GM18907 (cell line): ENCODE results near the gene GLG1.
"Not testable (repeated sequence)": the region's sequence is repeated elsewhere in the genome, so short reads cannot be mapped to it uniquely, and the experiment has no call there.

Source experiments
- ATAC-seq: cut with Tn5 transposase; IDR thresholded peaks from one replicate; pipeline ENCODE4 v1.9.1; 2021; ENCODE audit warnings: mild to moderate bottlenecking, moderate library complexity; ENCODE audit not compliant: unreplicated experiment

GLG1 gene

DNA sequence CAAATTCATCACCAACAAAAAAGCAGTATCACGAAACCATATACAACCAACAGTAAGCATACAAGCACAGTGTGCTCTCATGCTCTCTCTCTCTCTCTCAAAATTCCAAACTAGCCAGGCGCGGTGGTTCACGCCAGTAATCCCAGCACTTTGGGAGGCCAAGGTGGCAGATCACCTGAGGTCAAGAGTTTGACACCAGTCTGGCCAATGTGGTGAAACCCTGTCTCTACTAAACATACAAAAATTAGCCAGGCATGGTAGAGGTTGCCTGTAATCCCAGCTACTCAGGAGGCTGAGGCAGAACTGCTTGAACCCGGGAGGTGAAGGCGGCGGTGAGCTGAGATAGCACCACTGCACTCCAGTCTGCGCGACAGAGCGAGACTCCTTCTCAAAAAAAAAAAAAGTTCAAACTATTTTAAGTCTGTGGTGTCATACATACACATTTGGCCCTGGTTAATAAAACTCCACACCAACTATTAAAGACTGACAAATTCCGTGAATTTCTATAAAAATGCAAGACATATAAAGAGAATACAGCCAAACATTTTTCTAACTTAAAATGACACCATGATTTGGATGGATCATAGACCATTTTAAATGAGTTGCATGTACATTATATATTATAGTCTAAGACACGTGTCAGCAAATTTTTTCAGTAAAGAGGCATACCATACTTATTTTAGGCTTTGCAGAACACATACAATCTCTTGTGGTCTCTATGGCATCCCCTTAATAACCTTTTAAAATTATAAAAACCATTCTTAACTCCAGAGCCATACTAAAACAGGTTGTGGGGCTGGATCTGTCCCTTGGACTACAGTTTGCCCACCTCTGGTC is 30.9 kb downstream of the GLG1 start:
- no peak for ATAC-seq

DNA sequence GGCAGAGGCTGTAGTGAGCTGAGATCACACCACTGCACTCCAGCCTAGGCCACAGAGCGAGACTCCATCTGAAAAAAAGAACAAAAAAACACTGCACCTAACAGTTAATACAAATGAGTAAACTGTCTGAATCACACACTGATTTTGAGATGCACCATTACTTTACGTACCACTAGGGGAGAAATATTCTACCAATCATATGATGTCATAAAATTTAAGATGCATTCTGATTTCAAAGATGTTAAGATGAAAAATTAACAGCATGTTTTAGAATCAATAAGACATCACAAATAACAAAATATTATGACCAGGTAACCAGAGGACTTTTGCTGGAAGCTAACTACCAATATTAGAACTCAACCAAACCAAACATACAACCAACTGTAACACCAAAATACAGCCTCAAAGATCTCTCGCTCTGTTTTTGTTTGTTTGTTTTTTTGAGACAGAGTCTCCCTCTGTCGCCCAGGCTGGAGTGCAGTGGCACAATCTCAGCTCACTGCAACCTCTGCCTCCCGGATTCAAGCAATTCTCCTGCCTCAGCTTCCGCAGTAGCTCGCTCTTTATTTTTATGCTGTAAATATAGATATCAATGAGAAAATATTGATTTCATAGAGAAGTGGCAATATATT is 31.6 kb downstream of the GLG1 start:
- no peak for ATAC-seq

DNA sequence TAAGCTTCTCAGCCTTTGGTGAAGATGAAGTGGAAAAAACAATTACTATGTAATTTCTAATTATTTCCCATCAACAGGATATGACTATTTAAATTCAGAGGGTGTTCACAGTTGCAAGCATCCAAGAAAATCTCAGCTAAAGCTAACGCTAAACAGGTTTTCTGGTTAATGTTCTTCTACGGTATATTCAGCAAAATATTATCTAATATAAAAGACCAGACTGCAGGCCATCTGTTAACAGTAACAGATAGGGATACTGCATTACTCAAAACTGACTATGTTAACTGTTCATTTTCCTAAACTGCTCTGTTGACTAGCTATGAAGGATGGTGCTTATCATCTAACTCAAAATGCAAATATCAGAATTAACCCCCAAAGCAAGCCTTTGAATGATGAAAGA is 32.8 kb downstream of the GLG1 start:
- ATAC-seq = no peak

DNA sequence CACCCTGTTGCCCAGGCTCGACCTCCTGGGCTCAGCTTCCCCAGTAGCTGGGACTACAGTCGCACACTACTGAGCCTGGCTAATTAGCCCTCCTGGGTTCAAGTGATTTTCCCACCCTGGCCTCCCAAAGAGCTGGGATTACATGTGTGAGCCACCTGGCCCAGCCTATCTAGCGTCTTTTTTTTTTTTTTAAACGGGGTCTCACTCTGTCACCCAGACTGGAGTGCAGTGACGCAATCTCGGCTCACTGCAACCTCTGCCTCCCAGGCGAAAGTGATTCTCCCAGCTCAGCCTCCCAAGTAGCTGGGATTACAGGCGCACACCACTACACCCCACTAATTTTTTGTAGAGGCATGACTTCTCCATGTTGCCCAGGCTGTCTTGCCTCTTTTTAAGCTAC is 33.3 kb downstream of the GLG1 start:
- no peak for ATAC-seq

DNA sequence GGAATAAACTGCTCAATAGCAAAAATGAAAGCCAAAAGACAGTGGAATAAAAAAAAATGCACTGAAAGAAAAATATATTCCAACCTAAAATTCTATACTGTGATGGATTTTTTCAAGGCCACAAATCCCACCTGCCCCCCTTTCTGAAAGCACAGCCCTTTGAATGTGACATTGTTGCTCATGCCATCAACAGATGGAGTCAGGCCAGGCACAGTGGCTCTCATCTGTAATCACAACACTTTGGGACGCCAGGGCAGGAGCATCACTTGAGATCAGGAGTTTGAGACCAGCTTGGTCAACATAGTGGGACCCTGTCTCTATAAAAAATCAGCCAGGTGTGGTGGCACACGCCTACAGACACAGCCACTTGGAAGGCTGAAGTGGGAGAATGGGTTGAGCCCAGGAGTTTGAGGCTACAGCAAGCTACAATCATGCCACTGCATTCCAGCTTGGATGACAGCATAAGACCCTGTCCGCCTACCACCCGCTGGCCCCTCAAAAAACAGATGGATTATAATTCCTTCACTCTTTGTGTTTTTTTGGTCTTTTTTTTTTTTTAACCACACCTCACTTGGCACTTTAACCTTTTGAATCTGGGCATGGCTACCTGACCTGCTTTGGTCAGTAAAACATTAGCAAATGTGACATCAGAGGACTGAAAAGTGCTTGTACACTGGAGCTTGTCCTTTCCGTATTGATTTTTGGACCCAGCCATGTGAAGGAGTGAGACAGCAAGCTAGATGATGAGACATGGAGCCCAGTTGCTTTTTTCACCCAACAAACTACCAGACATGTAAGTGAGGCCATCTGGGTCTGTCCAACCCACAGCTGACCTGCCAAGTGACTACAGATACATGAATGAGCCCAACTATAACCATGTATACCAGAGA is 36.3 kb downstream of the GLG1 start:
- ATAC-seq = no peak

DNA sequence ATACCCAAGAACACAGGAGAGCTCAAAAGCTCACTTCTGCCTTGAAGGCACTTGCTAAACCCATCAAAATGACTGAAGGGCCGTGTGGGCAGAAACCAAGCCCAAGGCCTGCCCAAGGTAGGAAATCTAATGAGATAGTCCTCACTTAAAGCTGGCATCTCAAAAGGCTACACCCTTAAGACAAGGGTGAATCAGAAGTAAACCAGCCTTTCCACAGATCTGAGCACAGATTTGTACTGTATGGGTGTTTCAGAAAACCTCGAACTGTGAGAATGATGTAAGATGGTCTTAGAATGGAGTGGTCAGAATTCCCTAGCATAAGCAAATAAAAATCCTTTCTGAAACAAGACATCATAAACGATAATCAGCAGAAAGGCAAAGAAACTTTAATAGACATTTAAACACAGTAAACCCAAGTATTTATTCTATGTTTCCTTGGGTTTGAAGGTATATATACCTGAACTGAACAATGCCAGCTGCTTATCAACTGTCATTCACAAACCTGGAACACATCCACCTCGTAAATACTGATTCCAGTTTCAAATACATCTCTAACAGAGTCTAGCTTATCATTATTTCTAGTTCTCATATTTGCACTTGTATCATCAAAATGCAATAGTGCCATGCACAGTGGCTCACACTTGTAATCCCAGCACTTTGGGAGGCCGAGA is 37.8 kb downstream of the GLG1 start:
- ATAC-seq = no peak

DNA sequence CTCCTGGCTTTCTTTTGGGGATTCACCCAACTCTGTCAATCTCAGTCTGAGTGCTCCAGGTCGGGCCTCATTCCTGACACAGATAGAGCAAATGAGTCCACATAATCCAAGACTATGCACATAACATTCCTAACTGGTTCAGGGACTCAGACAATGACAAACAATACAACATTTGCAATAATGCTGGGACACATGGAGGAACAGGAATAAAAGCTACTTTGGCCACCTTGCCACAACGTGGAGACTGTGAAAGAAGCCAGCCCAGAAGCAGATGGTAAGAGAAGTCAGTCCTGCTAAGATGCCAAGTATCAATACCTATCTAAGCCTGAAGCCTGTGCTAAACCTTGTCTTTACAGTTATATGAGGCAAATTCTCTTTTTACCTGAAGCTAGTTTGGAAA is 39.0 kb downstream of the GLG1 start:
- ATAC-seq = no peak

DNA sequence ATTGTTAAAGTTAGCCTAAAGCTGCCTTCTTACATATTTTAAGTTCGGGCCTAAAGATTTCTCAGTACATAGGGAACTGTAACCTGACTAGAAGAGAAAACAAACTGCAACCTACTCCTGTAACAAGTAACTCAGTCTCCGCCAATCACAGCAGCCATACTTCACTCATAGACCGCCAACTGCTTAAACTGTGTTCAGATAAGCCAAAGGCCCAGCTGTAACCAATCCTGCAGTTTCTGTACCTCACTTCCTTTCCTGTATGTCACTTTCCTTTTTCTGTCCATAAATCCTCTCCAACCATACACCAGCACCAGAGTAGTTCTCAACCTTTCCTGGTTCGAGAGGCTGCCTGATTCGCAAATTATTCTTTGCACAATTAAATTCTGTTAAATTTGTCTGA is 41.5 kb downstream of the GLG1 start:
- ATAC-seq = no peak

DNA sequence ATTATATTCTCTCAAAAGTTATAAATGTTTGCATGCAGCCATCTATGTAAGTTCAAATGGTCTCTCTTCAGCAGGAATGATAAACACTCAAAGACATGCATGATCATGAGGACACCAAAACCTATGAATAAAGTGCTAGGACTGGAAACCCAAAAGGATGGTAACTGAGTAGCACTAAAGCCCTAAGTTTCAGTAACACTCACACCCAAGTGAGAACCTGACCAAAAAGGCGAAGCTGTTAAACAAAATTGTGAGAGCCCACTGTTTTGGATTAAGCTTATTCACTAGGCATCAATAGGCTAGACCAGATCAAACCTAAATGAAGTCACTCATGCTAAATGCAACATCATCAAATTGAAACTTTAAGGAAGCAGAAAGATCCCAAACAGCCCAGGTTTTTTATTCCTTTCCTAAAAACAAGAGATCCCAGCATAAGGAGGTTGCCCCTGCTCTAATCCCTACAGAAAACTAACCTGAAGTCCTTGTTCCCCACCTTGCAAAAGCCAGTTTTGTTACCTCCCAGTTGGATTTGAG is 42.4 kb downstream of the GLG1 start:
- ATAC-seq = no peak

DNA sequence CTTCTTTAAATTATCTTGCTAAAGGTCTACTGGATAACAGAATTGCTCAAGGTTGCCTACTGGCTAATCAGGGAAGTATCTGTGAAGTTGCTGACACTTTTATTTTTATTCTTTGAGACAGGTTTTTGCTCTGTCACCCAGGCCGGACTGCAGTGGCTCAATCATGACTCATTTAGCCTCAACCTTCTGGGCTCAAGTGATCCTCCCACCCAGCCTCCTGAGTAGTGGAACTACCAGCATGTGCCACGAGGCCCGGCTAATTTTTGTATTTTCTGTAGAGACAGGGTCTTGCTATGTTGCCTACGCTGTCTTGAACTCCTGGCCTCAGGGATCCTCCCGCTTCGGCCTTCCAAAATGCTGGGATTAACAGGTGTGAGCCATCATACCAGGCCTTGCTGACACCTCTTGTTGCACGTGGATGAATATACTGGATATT is 43.1 kb downstream of the GLG1 start:
- ATAC-seq = no peak

DNA sequence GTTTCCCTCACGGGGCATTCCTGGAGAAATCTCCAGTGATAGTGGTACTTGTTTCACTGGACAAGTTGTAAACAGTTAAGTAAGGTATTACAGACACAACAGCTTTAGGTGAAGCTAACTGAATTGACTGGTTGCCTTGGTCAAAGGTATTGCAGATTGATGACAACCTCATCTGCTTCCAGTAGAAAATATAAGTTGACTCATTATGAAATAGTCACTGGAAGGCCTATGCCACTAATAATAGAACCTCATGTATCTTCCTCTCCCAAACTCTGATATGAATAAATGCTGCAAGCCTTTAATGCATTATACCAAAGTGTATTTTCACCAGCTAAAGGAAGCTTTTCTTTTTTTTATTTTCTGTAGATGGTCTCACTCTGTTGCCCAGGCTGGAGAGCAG is 44.8 kb downstream of the GLG1 start:
- no peak for ATAC-seq

DNA sequence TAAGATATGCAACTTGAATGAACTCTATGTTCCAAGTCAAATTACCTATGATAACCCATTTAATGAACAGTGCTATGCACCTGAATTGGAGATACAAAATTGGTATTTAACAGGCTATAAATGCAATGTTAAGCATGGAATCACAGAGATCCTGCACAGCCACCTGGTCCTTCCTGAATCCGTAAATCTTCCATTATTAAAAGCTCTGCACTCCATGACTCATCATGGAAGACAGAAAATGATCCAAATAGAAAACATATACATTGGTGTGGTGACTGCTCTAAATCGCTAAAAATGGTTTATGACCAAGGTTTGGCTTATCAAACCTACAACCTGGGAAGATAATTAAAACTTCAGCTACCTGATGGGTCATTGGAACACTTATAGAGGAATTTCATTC is 45.3 kb downstream of the GLG1 start:
- ATAC-seq = no peak

DNA sequence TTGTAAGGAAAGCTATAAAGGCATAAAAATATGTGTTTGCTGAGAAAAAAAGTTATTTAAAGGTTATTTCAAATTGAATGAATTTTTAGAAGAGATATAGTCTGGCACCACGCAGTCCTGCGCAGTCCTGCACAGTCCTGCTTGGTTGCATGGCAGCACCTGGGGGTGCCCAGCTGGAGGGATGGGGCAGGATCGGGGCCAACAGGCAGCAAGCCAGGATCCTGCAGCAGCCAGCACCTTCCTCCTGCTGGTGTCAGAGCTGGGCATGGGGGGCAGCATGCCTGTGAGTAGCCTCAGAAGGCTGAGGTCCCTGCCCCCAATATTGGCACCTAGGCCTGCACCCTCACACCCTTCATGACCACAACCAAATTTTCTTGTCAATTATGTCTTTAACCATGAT is 46.0 kb downstream of the GLG1 start:
- no peak for ATAC-seq

DNA sequence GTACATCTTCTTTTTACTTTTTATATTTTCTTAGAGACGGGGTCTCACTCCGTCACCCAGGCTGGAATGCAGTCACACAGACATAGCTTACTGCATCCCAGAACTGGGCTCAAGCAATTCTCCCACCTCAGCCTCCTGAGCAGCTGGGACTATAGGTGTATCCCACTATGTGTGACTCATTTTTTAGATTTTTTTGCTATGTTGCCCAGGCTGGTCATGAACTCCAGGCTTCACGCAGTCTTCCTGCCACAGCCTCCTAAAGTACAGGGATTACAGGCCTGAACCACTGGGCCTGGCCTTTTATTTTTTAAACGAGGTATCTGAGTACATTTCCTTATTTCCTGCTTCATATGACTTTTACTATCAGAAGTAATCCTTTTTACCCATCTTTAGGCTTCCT is 48.0 kb downstream of the GLG1 start:
- ATAC-seq = no peak

DNA sequence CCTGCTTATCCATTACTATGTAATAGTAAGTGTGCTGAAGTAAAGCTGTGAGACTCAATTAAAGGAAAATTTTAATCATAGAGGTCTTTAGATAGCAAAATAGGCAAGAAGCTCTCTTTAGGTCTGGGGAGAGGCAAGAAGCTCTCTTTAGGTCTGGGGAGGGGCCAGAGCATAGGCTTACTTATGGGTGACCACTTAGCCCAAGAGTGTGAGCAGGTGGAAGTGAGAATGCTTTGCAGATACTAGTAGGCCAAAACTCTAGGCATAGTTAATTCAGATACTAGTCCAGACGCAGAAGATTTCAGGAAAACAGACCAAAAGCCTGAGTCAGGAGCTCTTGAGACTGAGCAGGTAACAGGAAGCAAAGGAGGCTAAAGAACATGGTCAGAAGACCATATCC is 49.6 kb downstream of the GLG1 start:
- no peak for ATAC-seq

DNA sequence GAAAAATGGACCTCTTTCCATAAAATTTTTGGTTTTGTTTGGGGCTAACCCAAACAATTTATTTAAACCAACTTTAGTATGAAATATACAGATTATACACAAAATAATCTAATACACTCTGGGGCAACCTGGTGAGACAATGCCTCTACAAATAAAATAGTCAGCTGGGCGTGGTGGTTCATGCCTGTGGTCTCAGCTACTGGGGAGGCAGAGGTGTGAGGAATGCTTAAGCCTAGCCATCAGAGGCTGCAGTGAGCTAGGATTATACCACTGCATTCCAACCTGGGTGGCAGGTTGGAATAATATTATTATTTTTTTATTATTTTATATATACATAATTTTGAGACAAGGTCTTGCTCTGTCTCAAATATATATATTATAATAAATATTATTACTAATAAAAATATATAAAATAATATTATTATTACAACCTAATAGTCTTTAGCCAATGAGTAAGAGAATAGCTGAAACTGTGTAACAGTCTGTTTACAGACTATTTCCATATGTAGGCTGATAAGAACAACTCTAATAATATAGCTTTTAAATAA is 50.5 kb downstream of the GLG1 start:
- ATAC-seq = no peak

DNA sequence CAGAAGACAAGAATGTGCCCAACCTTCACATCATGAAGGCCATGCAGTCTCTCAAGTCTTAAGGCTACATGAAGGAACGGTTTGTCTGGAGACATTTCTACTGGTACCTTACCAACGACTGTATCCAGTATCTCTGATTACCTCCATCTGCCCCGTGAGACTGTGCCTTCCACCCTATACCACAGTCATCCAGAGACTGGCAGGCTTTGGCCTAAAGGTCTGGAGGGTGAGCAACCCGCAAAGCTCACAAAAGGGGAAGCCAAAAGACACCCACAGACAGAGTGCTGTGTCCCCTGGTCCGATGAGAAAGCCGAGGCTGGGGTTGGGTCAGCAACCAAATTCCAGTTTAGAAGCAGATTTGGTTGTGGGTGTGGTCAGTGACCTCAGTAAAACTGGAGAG is 54.6 kb downstream of the GLG1 start:
- ATAC-seq = not testable (repeated sequence)

DNA sequence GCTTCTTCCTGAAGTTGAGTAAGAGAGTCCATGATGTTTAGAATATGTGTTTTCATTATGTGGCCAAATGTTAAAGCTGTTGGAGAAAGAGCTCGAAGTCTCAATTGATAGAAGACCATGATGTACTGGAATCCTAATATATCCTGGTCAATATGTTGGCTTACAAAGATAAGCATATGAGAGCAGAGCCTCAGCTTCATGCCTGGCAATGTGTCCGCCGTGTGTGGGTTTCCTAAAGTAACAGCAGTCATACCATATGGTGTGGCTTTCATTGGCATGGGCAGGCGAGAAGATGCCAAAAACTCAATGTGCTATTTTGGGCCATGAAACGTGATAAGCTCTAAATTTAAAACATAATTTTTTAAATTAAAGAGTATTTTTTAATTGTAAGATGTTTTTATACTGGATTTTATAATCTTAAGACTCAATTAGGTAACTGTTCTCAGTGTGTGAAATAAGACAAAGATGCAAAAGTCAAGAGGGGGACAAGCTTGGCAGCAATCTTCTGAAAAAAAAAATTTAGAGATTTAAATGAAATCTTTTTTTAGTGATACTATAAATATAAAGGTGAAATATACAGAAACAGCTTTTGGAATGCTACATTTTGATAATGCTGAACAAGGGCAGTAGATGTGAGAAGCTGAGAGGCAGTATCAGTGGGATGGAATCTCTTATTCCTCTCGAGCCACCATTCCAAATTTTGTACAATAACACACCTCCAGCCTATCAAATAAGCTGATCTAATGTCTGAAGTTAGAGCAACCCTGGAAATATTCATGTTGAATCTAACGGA is 56.5 kb downstream of the GLG1 start:
- not testable (repeated sequence) for ATAC-seq

DNA sequence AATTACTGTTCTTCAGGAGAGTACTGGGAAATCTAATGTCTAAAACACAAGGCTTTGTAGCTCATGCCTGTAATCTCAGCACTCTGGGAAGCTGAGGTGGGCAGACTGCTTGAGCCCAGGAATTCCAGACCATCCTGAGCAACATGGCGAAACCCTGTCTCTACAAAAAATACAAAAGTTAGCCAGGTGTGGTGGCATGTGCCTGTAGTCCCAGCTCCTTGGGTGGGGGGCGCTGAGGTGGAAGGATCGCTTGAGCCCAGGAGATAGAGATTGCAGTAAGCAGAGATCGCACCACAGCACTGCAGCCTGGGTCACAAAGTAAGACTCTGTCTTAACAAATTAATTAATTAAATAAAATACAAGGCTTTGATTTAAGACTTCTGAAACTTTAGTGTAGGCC is 60.8 kb downstream of the GLG1 start:
- not testable (repeated sequence) for ATAC-seq
